Mucosa of rectum (tissue), 2 donors: ENCODE measurements around the gene KIF1A.

Source experiments
- H3K27ac ChIP-seq, 2 donors: one replicate each; pipeline ENCODE4 v1.7.0; 2013; ENCODE audit warnings: inconsistent platforms in 2 of 2, low read depth in 2 of 2, low read length in 2 of 2
- H3K27me3 ChIP-seq, 2 donors: one replicate each; pipeline ENCODE4 v1.7.0; 2013; ENCODE audit warnings: low read length in 2 of 2; ENCODE audit not compliant: control insufficient read depth in 2 of 2, insufficient read depth in 2 of 2
- H3K36me3 ChIP-seq, 2 donors: one replicate each; pipeline ENCODE4 v1.7.0; 2013; ENCODE audit warnings: low read length in 2 of 2; ENCODE audit not compliant: control insufficient read depth in 2 of 2, insufficient read depth in 2 of 2
- H3K4me1 ChIP-seq, 2 donors: one replicate each; pipeline ENCODE4 v1.7.0; 2013; ENCODE audit warnings: low read length in 2 of 2, mild to moderate bottlenecking in 1 of 2; ENCODE audit not compliant: control insufficient read depth in 2 of 2, insufficient read depth in 2 of 2
- H3K4me3 ChIP-seq, 2 donors: one replicate each; pipeline ENCODE4 v1.7.0; 2013; ENCODE audit warnings: low read length in 2 of 2
- H3K9ac ChIP-seq, 2 donors: one replicate each; pipeline ENCODE4 v1.7.0; 2013; ENCODE audit warnings: low read length in 2 of 2, low read depth in 1 of 2, mild to moderate bottlenecking in 1 of 2
- H3K9me3 ChIP-seq, 2 donors: one replicate each; pipeline ENCODE4 v1.7.0; 2013; ENCODE audit warnings: low read length in 2 of 2; ENCODE audit not compliant: control insufficient read depth in 2 of 2
- donor health status: healthy.
- donor health status: Normal muscosa, but diverticular disease.

KIF1A gene

DNA sequence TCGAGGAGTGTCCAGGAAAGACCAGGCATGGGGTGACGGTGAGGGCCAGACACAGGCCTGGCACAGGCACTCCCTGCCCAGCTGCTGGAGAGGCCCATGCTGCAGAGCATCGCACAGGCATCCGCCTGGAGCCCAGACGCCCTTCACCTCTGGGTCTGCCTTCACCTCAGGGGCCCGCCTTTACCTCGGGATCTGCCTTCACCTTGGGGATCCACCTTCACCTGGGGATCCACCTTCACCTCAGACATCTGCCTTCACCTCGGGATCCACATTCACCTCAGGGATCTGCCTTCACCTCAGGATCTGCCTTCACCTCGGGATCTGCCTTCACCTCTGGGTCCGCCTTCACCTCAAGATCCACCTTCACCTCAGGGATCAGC, 7.7 kb downstream of the KIF1A start:
- no peak overlapping the region for H3K4me3 ChIP-seq
- peaks cover 2 to 3% of the 10 kb centered on the region in 2 donors for H3K27me3 ChIP-seq
- no peak overlapping the region for H3K9ac ChIP-seq
- H3K27ac ChIP-seq = no peak overlapping the region
- no peaks in the 10 kb centered on the region for H3K36me3 ChIP-seq
- no peaks in the 10 kb centered on the region for H3K4me1 ChIP-seq
- H3K9me3 ChIP-seq = no peaks in the 10 kb centered on the region

DNA sequence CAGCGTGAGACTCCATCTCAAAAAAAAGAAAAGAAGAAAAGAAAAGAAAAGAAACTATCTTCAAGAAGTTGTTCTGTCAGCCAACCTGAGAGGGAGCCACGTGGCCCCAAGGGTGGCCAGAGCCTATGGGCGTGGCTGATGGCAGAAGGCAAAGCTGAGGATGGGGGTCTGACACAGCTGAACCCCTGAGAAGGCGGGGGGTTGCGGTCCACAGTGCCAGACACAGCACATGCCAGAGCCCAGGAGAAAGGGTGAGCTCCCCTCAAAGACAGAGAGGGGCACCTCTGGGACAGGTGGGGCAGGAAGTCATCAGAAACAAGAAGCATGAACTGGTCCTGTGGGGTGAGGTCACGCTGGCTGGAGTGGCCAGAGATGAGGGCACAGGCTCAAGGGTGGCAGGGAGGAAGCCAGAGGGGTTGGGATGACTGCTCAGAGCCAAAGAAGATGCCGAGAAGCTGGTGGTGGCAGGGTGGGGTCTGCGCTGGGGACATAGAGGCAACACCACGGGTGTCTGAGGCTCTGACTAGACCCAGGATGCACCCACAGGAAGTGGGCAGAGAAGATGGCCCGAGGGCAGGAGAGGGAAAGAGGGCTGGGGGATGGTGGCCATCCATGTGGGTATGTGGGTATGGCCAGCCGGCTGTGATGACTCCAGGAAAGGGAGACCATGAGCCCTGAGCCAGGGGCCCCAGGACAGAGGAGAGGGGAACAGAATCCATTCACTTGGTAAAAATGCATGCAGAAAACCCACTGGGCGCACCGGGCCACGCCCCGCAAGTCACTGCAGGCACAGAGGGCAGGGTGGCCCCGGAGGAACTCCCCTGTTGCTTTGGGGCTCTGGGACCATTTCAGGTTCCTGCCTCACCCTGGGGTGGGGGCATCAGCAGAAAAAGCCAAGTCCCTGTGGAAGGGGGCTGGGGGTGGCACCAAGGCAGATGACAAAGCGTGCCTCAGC, 8.4 kb downstream of the KIF1A start:
- H3K27ac ChIP-seq = no peak overlapping the region
- no peaks in the 10 kb centered on the region for H3K36me3 ChIP-seq
- peaks cover 2 to 3% of the 10 kb centered on the region in 2 donors for H3K27me3 ChIP-seq
- H3K9ac ChIP-seq = no peak overlapping the region
- no peak overlapping the region for H3K4me3 ChIP-seq
- no peaks in the 10 kb centered on the region for H3K9me3 ChIP-seq
- H3K4me1 ChIP-seq = no peaks in the 10 kb centered on the region

DNA sequence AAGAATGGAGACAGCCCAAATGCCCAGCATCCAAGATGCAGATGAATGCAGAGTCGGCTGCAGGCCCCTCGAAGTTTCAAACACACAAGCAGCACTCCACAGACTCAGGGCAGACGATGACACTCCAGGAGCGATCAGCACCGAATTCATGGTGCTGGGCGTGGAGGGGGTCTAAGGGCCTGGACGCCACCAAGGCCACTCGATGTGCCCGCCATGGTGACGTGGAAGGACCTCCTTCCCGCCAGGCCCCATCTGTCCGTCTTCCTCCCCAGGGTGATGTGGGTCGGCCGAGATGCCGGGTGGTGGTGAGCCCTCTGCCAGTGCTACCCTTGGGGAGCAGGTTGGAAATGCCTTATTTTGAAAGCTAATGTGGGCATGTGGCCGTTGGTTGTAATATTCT, 9.4 kb downstream of the KIF1A start:
- Histone ChIP-seq H3K9me3 (no peaks in the 10 kb centered on the region), H3K9ac (no peak overlapping the region), H3K27ac (no peak overlapping the region), H3K36me3 (no peaks in the 10 kb centered on the region), H3K4me1 (no peaks in the 10 kb centered on the region), H3K4me3 (no peak overlapping the region), H3K27me3 (no peaks in the 10 kb centered on the region)

DNA sequence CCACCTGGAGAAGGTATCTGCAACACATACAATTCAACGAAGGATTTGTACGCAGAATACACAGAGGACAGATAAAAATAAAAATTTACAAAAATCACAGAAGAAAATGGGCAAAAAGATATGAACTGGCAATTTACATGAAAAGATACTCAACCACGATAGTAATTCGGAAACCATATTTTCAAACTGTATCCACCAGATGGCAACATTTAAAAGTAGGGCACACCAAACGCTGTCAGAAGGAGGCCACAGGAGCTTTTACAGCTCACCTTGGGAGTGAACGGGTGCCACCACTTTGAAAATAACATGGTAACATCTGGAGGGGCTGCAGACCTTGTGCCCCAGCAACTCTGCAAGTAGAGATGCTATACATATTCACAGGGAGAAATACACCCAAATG, 9.8 kb downstream of the KIF1A start:
- Histone ChIP-seq H3K9me3 (no peaks in the 10 kb centered on the region), H3K27me3 (no peaks in the 10 kb centered on the region), H3K4me1 (no peaks in the 10 kb centered on the region), H3K4me3 (no peak overlapping the region), H3K36me3 (no peaks in the 10 kb centered on the region), H3K9ac (no peak overlapping the region), H3K27ac (no peak overlapping the region)

DNA sequence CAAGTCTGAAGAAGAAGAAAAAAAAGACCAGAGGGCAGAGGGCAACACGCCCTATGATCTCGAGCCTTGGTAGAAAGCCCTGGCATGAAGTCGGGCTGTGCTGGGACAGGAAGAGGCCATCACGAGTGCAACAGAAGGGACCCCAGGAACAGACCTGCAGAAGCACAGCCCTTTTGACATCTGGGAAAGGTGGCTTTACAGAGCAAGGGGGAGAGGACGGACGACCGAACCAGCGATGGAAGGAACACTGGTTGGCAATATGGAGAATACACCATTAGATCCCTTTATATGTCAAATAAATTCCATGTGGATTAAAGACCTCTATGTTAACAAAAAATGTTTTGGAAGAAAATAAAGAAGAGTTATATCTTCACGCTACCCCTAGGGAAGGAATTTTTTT, 10.7 kb downstream of the KIF1A start:
- no peaks in the 10 kb centered on the region for H3K4me1 ChIP-seq
- H3K4me3 ChIP-seq = no peak overlapping the region
- no peaks in the 10 kb centered on the region for H3K9me3 ChIP-seq
- H3K27ac ChIP-seq = no peak overlapping the region
- no peaks in the 10 kb centered on the region for H3K27me3 ChIP-seq
- no peak overlapping the region for H3K9ac ChIP-seq
- no peaks in the 10 kb centered on the region for H3K36me3 ChIP-seq

DNA sequence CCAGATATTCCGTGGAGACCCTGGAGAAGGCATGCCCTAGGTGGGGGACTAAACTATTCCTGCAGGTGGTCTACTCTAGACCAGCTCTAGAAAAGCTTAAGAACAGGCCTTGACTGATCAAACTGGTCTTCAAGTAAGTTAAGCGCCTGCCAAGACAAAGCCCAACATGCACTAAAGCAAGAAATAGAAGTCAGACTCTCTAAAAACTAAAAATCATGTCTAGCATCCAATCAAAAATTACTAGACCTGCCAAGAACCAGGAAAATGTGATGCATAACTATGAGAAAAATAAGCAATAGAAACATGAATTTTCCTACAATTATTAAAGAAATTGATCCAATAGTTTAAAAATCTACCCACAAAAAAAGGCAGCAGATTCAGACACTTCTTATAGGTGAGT, 13.6 kb downstream of the KIF1A start:
- Histone ChIP-seq H3K36me3 (no peaks in the 10 kb centered on the region), H3K9me3 (no peaks in the 10 kb centered on the region), H3K27me3 (peaks cover 2 to 8% of the 10 kb centered on the region in 2 donors), H3K4me3 (no peak overlapping the region), H3K9ac (no peak overlapping the region), H3K4me1 (no peaks in the 10 kb centered on the region), H3K27ac (no peak overlapping the region)

DNA sequence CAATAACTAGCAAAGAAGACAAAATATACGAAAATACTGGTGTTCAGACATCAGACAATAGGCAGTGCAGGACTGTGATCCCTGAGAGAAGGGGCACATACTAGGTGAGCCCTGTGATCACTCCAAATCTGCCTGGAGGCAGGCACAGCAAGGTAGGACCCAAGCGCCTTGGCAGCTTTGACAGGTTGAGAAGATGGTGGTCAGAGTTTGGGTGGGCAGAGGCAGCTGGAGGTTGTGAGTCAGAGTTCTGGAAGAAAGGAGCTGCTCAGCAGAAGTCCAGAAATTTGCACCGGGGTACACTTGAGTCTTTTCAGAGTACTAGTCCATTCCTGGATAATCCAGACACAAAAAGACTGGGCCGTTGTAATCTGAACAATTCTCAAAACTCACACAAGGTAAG, 14.0 kb downstream of the KIF1A start:
- Histone ChIP-seq H3K36me3 (no peaks in the 10 kb centered on the region), H3K9ac (no peak overlapping the region), H3K4me3 (no peak overlapping the region), H3K9me3 (no peaks in the 10 kb centered on the region), H3K27ac (no peak overlapping the region), H3K4me1 (no peaks in the 10 kb centered on the region), H3K27me3 (peaks cover 5 to 8% of the 10 kb centered on the region in 2 donors)

DNA sequence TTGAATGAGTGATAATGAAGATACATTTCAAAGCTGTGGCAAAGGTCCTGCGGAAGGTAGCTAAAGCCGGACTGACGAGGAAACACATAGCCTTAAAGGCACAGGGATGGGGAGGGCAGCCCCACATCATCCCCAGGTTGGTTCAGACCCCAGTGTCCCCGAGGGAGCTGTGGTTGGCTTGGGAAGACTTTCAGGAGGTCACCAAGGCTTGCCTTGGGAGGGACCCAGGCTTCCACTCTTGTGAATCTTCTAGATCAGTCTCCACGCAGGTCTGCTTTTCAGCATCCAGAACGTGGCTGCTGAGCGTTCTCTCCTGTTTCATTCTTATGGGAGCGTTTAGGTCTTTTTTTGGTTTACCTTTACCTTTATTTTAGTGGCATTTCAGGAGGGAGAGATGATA, 16.8 kb downstream of the KIF1A start:
- Histone ChIP-seq H3K9ac (no peak overlapping the region), H3K4me1 (no peaks in the 10 kb centered on the region), H3K36me3 (no peaks in the 10 kb centered on the region), H3K27me3 (peaks cover 10 to 22% of the 10 kb centered on the region in 2 donors), H3K9me3 (no peaks in the 10 kb centered on the region), H3K27ac (no peak overlapping the region), H3K4me3 (no peak overlapping the region)

DNA sequence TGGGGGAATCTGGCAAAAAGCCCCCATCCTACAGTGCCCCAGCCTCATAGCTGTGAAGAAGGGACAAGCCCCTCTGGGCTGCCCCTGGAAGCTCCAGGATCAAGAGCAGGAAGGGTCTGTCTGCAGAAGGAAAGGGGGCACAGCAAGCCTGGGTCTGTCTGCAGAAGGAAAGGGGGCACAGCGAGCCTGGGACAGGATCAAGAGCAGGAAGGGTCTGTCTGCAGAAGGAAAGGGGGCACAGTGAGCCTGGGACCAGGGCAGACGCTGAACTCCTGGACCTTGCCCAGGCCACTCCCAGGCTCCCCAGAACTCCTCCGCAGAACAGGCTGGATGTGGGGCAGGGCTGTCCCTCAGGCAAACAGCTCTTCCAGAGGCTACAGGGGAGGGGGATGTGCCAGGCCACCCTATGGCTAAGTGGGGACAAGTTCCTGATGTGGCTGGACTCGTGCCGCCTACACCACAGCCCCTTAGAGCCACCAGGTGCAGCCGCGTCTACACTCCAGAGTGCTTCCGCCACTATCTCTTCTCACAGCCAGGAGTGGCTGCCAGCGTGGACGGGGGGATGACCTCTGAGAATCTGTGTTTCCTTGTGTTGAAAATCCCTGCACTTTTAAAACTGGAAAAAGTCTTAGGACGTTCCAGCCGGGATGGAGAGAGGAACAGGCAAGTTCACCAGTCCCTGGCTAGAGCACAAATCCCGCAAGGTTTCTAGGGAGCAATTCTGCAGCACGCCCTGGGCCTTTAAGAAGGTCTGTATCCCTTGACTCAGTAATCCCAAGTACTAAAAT, 20.8 kb downstream of the KIF1A start:
- no peak overlapping the region for H3K27ac ChIP-seq
- no peaks in the 10 kb centered on the region for H3K4me1 ChIP-seq
- H3K9ac ChIP-seq = no peak overlapping the region

DNA sequence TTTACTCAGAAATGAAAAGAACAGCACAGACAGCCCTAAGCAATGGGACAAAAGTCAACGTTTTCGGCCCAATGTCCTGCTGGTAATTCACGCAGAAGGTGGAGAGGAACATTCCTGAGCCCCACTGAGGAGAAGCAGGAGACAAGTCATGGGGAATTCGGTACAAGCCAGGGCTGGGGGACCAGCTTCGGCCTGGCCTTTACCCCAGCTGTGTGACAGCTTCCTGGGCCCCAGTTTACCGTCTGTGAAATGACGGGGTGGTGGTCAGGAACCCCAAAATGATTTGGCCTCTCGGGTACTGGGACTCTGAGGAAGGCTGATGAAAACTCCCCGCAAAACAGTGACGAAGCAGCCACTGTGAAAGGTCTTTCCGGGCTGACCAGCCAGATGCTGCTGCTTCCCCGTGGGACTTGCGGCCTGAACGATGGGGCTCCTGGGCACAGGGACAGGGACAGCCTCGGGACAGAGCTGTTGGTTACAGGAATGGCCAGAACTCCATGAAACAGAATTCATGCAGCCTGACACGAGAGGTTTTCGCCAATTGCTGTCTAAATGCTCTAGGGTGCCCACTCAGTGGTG, 21.6 kb downstream of the KIF1A start:
- Histone ChIP-seq H3K4me1 (no peaks in the 10 kb centered on the region), H3K9ac (no peak overlapping the region), H3K4me3 (no peak overlapping the region), H3K27ac (no peak overlapping the region), H3K36me3 (no peaks in the 10 kb centered on the region), H3K9me3 (no peaks in the 10 kb centered on the region), H3K27me3 (peaks cover 10 to 26% of the 10 kb centered on the region in 2 donors)

More for the DNA sequence above, 20.8 kb downstream of the KIF1A start:
- Histone ChIP-seq H3K9me3 (no peaks in the 10 kb centered on the region), H3K27me3 (peaks cover 10 to 26% of the 10 kb centered on the region in 2 donors), H3K36me3 (no peaks in the 10 kb centered on the region), H3K4me3 (no peak overlapping the region)
